Measurements from ENCODE around the gene LY6G6C.

LY6G6C gene, protein sequence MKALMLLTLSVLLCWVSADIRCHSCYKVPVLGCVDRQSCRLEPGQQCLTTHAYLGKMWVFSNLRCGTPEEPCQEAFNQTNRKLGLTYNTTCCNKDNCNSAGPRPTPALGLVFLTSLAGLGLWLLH

DNA sequence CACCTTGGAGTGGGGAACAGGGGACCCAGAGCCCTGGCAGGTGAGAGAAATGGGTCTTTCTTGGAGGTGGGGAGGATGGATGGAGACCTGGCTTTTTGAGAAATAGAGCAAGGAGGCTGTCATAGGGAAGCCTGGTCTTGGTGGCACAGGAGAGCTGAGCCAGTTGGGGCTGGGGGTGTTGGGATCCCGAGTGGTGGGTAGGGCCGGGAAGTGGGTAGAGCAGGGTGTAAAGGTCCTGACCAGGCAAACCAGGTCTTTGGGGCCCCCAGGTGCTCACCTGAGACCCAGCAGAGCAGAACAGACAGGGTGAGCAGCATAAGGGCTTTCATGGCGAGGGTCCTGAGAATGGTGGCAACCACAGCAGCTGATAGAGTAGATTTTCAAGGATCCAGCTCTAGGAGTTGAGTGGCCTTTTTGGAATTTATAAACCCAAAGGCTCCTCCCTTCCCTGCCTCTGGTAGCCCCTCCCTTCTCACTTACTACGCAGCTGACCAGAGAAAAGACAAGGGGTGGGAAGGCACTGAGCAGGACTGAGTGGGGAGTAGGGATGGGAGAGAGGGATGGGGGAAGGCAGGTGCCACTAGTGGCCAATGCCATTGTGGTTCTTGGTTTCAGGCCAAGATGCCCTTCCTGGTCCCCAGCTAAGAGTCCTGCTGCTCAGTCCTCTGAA is at the start of gene LY6G6C:
TSS of gene LY6G6C (minus strand) at position 396 of the 670 bp plus-strand sequence. CDS start at position 329, 67 bp downstream.
- Histone ChIP-seq H3K4me3 (ENCODE audit: low read length) (no peak within 1 kb of the TSS), H3K4me1 (ENCODE audit: control insufficient read depth, insufficient read depth, low read length) (peaks cover 35% of the 10 kb centered on the region), H3K9me3 (ENCODE audit: control insufficient read depth, low read length) (no peaks in the 10 kb centered on the region), H3K36me3 (ENCODE audit: control insufficient read depth, insufficient read depth, low read length) (no peaks in the 10 kb centered on the region), H3K27me3 (ENCODE audit: control insufficient read depth, insufficient read depth, low read length) (no peaks in the 10 kb centered on the region), H3K9ac (ENCODE audit: low read length) (no peak within 1 kb of the TSS)

DNA sequence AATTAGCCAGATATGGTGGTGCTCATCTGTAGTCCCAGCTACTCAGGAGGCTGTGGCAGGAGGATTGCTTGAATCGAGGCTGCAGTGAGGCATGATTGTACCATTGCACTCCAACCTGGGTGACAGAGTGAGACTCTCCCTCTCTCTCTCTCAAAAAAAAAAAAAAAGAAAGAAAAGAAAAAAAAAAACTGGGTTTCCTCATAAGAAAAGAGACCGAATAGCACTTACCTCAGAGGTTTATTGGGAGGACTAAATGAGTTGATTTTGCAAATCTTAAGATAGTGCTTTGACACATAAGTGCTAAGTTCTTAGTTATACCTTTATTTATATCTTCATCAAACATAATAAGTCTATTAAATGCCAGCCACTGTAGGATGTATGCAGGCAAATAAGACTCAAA is 49.3 kb upstream of the LY6G6C start:
- no peaks in the 10 kb centered on the region for H3K27me3 ChIP-seq (ENCODE audit: control insufficient read depth, insufficient read depth, low read length)
- H3K9me3 ChIP-seq (ENCODE audit: control insufficient read depth, low read length) = no peaks in the 10 kb centered on the region
- H3K4me1 ChIP-seq (ENCODE audit: control insufficient read depth, insufficient read depth, low read length) = peaks cover 16% of the 10 kb centered on the region
- no peak overlapping the region for H3K4me3 ChIP-seq (ENCODE audit: low read length)
- no peaks in the 10 kb centered on the region for H3K36me3 ChIP-seq (ENCODE audit: control insufficient read depth, insufficient read depth, low read length)
- no peak overlapping the region for H3K9ac ChIP-seq (ENCODE audit: low read length)

DNA sequence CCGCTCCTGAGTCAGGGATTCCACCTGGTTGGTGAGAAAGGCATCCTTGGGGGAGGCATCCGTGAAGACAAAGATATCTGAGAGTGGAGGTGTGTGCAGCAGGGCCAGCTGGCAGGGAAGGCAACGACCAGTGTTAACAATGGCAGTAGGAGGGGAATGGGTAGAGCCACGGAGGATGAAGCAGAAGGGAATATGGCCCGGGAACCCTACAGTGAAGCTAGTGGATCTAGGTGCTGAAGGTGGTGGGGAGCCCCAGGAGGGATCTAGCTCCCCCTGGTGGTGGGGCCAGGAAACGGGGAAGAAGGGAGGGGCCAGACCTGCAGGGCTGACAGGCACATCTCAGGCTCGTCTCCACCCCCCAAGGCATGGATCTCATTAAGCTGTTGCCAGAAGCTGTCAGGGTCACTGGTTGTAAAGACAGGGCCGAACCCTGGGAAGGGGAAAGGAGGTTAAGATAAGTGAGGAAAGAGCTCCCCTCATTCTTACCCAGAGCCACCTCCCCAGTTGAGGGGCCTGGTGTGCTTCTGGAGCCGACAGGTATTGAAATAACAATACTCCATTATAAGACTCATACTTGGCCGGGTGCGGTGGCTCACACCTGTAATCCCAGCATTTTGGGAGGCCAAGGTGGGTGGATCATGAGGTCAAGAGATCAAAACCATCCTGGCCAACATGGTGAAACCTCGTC is 48.3 kb upstream of the LY6G6C start:
- no peaks in the 10 kb centered on the region for H3K36me3 ChIP-seq (ENCODE audit: control insufficient read depth, insufficient read depth, low read length)
- H3K27me3 ChIP-seq (ENCODE audit: control insufficient read depth, insufficient read depth, low read length) = no peaks in the 10 kb centered on the region
- H3K9ac ChIP-seq (ENCODE audit: low read length) = no peak overlapping the region
- H3K9me3 ChIP-seq (ENCODE audit: control insufficient read depth, low read length) = no peaks in the 10 kb centered on the region
- H3K4me1 ChIP-seq (ENCODE audit: control insufficient read depth, insufficient read depth, low read length) = peaks cover 5% of the 10 kb centered on the region
- no peak overlapping the region for H3K4me3 ChIP-seq (ENCODE audit: low read length)

DNA sequence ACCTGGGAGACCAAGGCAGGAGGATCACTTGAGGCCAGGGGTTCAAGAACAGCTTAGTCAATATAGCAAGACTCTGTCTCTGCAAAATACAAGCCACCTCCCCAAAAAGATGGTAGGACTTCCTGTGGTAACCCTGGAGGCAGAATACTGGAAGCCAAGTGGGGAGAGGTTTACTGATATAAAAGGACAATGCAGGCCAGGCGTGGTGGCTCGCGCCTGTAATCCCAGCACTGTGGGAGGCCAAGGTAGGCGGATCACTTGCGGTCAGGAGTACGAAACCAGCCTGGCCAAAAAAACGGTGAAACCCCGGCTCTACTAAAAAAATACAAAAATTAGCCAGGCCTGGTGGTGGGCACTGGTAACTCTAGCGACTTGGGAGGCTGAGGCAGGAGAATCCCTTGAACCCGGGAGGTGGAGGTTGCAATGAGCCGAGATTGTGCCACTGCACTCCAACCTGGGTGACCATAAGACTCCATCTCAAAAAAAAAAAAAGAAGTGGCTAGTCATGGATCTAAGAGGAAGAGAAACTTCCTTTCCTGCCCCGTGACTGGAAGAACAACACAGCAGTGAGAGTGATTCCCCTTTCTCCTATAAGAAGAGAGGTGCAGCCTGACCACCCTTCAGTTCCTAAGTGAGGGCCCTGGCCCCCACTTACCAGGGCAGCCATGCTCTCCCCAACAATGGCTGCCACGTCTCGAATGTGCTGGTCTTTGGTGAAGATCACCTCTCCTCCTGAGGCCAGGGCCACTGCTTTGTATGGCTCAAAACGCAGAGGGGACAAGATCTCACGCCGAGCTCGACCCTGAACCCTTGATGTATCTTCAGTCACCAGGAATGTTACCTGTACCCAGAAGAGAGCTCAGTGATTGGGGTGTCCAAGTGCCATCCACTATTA is 47.1 kb upstream of the LY6G6C start:
- H3K36me3 ChIP-seq (ENCODE audit: control insufficient read depth, insufficient read depth, low read length) = no peaks in the 10 kb centered on the region
- no peaks in the 10 kb centered on the region for H3K9me3 ChIP-seq (ENCODE audit: control insufficient read depth, low read length)
- no peaks in the 10 kb centered on the region for H3K27me3 ChIP-seq (ENCODE audit: control insufficient read depth, insufficient read depth, low read length)
- no peak overlapping the region for H3K4me3 ChIP-seq (ENCODE audit: low read length)
- peaks cover 9% of the 10 kb centered on the region for H3K4me1 ChIP-seq (ENCODE audit: control insufficient read depth, insufficient read depth, low read length)
- no peak overlapping the region for H3K9ac ChIP-seq (ENCODE audit: low read length)

DNA sequence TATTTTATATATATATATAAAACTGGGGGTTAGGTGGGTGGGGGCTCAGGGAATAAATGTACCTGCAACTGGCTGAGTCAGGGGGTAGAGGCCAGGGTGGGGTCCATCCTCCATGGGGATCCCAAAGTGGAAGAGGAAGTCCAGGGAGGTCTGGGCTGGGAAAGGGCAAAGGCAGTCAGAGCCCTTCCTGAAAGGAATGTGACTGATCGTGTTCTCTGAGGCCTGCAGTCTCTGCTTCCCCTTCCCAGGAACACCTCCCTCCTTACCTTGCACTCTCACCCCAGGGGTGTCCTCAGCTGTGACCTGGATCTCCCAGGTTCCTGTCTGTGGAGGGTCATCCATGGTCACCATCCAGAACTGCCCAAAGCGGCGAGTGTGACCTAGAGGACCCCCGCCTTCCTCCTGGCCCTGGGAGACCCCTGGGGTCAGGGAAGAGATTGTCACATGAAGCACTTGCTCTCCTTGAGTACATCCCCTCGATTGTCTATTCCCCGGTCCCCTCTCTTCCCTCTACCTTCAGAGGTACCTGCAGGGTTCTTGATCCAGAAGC is 45.6 kb upstream of the LY6G6C start:
- no peak overlapping the region for H3K9ac ChIP-seq (ENCODE audit: low read length)
- H3K4me1 ChIP-seq (ENCODE audit: control insufficient read depth, insufficient read depth, low read length) = peaks cover 7% of the 10 kb centered on the region
- H3K4me3 ChIP-seq (ENCODE audit: low read length) = no peak overlapping the region
- no peaks in the 10 kb centered on the region for H3K36me3 ChIP-seq (ENCODE audit: control insufficient read depth, insufficient read depth, low read length)
- no peaks in the 10 kb centered on the region for H3K27me3 ChIP-seq (ENCODE audit: control insufficient read depth, insufficient read depth, low read length)
- H3K9me3 ChIP-seq (ENCODE audit: control insufficient read depth, low read length) = no peaks in the 10 kb centered on the region

DNA sequence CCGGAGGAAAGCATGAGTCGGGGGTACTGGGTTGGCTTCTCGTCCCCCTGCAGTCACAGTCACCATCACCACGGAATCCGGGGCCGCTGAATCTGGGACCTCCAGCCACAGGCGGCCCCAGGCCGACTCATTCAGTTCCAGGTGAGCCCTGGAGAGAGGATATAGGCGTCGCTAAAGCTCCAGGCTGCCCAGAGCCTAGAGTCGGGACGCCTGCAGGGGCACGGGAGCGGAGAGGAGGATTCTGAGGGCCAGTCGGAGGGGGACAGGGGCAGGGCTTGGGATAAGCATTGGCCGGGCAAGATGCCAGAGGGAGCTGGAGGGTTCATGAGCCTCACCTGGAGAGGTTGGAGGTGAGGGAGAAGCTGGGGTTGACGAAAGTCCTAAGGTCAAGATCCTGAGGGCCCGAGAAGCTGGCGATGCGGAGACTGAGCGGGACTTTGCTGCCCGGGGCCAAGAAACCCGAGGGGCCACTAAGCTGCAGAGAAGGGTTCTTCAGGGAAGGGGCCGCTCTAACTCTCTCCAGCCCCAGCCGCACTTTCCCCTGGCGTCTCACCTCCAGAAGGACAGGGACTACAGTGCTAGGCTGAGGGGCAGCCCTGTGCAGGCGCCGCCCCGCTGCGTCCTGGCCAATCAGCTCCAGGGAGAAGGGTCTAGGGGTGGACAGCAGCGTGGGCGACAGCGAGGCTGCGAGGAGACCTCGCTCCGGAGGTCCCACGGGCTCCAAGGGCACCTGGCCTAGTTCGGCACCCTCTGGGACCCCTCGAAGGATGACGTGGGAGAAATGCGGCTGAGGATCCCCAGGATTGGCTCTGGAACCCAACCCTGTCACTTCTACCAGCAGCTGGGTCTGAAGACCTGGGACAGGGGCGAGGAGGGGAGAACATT is 44.6 kb upstream of the LY6G6C start:
- no peak overlapping the region for H3K4me3 ChIP-seq (ENCODE audit: low read length)
- no peaks in the 10 kb centered on the region for H3K27me3 ChIP-seq (ENCODE audit: control insufficient read depth, insufficient read depth, low read length)
- peaks cover 13% of the 10 kb centered on the region for H3K4me1 ChIP-seq (ENCODE audit: control insufficient read depth, insufficient read depth, low read length)
- peak overlapping the region; percentile 36 for H3K9ac ChIP-seq (ENCODE audit: low read length)
- no peaks in the 10 kb centered on the region for H3K36me3 ChIP-seq (ENCODE audit: control insufficient read depth, insufficient read depth, low read length)
- H3K9me3 ChIP-seq (ENCODE audit: control insufficient read depth, low read length) = no peaks in the 10 kb centered on the region

DNA sequence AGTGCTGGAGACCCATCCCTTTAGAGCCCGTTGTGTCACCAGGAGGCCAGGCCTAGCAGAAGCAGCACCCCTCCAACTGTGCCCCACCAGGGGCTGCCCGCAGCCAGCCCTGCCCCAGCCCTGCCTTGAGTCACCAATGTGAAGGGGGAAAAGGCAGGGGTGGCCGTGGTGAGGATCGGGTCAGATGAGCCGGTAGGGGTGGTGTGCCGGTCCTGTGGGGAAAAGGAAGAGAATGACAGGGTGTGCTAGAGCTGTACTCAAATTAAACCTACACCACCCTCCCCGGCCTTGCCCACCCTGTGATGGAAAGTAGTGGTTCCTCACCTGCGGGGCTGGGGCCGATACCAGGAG is 44.0 kb upstream of the LY6G6C start:
- H3K27me3 ChIP-seq (ENCODE audit: control insufficient read depth, insufficient read depth, low read length) = no peaks in the 10 kb centered on the region
- H3K36me3 ChIP-seq (ENCODE audit: control insufficient read depth, insufficient read depth, low read length) = no peaks in the 10 kb centered on the region
- H3K4me1 ChIP-seq (ENCODE audit: control insufficient read depth, insufficient read depth, low read length) = peaks cover 19% of the 10 kb centered on the region
- no peaks in the 10 kb centered on the region for H3K9me3 ChIP-seq (ENCODE audit: control insufficient read depth, low read length)
- H3K9ac ChIP-seq (ENCODE audit: low read length) = no peak overlapping the region
- H3K4me3 ChIP-seq (ENCODE audit: low read length) = no peak overlapping the region

DNA sequence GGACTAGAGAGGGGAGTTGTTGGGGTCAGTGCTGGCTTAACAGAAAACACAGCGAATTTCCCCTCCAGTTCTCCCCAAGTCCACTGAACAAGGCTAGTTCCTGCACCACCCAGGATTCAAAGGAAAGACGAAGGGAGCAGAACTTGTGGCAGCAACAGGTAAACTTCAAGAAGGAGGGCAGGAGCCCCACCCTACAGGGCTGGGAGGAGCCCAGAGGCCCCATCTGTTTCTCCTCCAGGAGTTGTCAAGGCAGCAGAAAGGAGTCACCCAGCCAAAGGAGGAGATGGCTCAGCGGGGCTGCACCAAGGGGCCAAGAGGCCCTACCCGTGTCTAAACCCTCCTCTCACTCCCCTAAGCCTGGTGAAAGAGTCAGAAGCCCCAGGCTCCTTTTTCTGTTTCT is 42.7 kb upstream of the LY6G6C start:
- H3K36me3 ChIP-seq (ENCODE audit: control insufficient read depth, insufficient read depth, low read length) = no peaks in the 10 kb centered on the region
- H3K27me3 ChIP-seq (ENCODE audit: control insufficient read depth, insufficient read depth, low read length) = no peaks in the 10 kb centered on the region
- H3K9ac ChIP-seq (ENCODE audit: low read length) = no peak overlapping the region
- no peak overlapping the region for H3K4me3 ChIP-seq (ENCODE audit: low read length)
- peaks cover 20% of the 10 kb centered on the region for H3K4me1 ChIP-seq (ENCODE audit: control insufficient read depth, insufficient read depth, low read length)
- H3K9me3 ChIP-seq (ENCODE audit: control insufficient read depth, low read length) = no peaks in the 10 kb centered on the region

DNA sequence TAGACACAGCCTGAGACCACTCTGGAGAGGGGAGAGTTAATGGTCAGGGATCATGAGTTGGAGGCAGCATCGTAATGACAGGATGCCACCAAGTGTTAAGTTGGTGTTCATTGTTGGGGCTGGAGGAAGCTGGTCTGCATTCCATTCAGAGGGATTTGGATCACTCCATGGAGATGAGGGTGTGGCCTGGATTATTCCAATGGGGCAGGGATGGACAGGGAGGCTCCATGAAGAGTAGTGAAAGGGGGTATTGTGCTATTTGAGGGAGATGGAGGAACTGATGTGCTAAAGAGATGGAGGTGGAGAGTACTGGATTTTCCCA is 42.0 kb upstream of the LY6G6C start:
- Histone ChIP-seq H3K27me3 (ENCODE audit: control insufficient read depth, insufficient read depth, low read length) (no peaks in the 10 kb centered on the region), H3K9ac (ENCODE audit: low read length) (no peak overlapping the region), H3K4me3 (ENCODE audit: low read length) (no peak overlapping the region), H3K36me3 (ENCODE audit: control insufficient read depth, insufficient read depth, low read length) (no peaks in the 10 kb centered on the region), H3K9me3 (ENCODE audit: control insufficient read depth, low read length) (no peaks in the 10 kb centered on the region), H3K4me1 (ENCODE audit: control insufficient read depth, insufficient read depth, low read length) (peaks cover 20% of the 10 kb centered on the region)

DNA sequence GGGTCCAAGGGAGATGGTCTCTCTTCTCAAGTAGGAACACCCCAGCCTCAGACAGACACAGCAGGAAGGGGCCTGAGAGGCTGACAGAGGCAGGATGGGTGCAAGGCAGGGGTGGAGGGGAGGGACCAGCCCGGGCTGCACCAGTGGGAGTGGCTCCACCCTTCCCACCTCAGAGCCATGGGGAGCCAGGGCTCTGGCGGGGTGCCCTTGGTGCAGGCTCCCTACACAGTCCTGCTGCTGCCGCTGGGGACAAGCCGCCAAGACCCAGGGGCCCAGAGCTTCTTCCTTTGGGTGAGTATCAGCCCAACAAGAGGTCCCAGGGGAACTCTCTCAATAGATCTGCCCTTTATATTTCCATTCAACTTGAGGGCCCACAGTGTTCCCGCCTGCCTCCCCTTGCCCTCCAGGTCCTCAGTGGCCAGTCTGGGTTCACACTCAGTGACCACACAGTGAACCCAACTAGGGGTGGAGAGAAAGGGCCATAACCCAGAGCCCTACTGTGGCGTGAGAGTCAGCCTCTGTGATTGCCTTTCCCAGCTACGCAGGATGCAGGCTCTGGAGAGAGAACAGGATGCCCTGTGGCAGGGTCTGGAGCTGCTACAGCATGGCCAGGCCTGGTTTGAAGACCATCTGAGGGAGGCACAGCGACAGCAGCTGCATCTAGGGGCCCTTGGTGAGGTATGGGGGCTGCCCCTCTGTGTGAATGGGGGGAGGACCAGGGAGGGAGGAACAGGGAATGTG is 41.5 kb upstream of the LY6G6C start:
- Histone ChIP-seq H3K9me3 (ENCODE audit: control insufficient read depth, low read length) (no peaks in the 10 kb centered on the region), H3K27me3 (ENCODE audit: control insufficient read depth, insufficient read depth, low read length) (no peaks in the 10 kb centered on the region), H3K9ac (ENCODE audit: low read length) (no peak overlapping the region)

DNA sequence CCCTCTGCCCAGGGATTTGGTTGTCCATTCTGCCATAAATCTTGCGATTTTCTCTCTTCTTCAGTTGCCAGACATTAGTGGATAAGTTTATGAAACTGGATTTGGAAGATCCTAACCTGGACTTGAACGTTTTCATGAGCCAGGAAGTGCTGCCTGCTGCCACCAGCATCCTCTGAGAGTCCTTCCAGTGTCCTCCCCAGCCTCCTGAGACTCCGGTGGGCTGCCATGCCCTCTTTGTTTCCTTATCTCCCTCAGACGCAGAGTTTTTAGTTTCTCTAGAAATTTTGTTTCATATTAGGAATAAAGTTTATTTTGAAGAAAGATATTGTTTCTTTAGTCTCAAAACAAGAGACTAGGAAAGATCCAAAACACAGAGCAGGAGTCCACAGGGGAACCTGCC is 40.8 kb upstream of the LY6G6C start, which contains the start of gene SAPCD1:
TSS of gene SAPCD1 (plus strand) at position 301 of the 400 bp plus-strand sequence. CDS start 399 bp downstream, outside the sequence.
- Histone ChIP-seq H3K9me3 (ENCODE audit: control insufficient read depth, low read length) (no peaks in the 10 kb centered on the region), H3K4me1 (ENCODE audit: control insufficient read depth, insufficient read depth, low read length) (peaks cover 20% of the 10 kb centered on the region), H3K36me3 (ENCODE audit: control insufficient read depth, insufficient read depth, low read length) (no peaks in the 10 kb centered on the region), H3K27me3 (ENCODE audit: control insufficient read depth, insufficient read depth, low read length) (no peaks in the 10 kb centered on the region), H3K4me3 (ENCODE audit: low read length) (no peak within 1 kb of the TSS), H3K9ac (ENCODE audit: low read length) (no peak within 1 kb of the TSS)

More for the DNA sequence above, 41.5 kb upstream of the LY6G6C start:
- no peak overlapping the region for H3K4me3 ChIP-seq (ENCODE audit: low read length)
- H3K36me3 ChIP-seq (ENCODE audit: control insufficient read depth, insufficient read depth, low read length) = no peaks in the 10 kb centered on the region
- H3K4me1 ChIP-seq (ENCODE audit: control insufficient read depth, insufficient read depth, low read length) = peaks cover 20% of the 10 kb centered on the region
